SK-N-MC (cell line): Measurements from ENCODE around the gene PRKG1.

Source experiments
- EZH2 ChIP-seq: fragments of 200-600 bp; sonication (generic); IDR thresholded peaks from one replicate; pipeline ENCODE4 v1.6.1; 2017; ENCODE audit warnings: antibody characterized with exemption
- POLR2AphosphoS5 ChIP-seq: IDR thresholded peaks from 2 replicates; pipeline ENCODE4 v1.6.1; 2012; ENCODE audit warnings: mild to moderate bottlenecking, low read depth, low read length, borderline replicate concordance

DNA sequence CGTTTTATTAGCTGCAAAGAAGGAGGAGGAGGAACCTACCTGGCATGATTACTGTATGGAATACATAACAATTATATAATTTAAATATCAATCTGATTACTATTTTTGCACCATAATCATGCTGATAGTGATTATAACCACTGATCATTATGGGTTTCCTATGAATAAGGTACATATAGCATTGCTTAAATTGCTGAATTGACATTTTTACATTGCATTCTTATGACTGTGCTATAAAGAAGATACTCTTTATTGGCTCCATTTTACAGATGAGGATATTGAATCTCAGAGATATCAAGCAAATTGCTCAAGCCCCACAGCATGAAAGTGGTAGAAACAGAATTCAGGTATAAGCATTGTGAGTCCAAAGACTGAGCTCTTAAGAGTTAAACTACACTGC, 1262.9 kb downstream of the PRKG1 start:
- TF ChIP-seq POLR2AphosphoS5 = no peak
- TF ChIP-seq EZH2 = no peak
